Ovary (tissue), 3 donors: ENCODE results near the gene UBE2H.

Experiments used
- EP300 ChIP-seq: sonication (generic); formaldehyde crosslinking; IDR thresholded peaks from one replicate; pipeline ENCODE4 v1.6.1; 2017; ENCODE audit warnings: antibody characterized with exemption
- TF ChIP-seq, protein P1 (sequence below), 3 donors: fragments of 450-650 bp in 2 of 3; fragments of 200-600 bp in 1 of 3; IDR thresholded peaks; one replicate each; pipeline versions ENCODE4 v1.5.1 to v1.8.0; 2016 to 2022; ENCODE audit warnings: antibody characterized with exemption in 3 of 3, mild to moderate bottlenecking in 1 of 3
- donor health status: DM: no; HTN: no; CAD: no.

GRCh38 chr7:129827467-129827990, 125.2 kb downstream of the UBE2H start:
- TF ChIP-seq, protein P1, sequence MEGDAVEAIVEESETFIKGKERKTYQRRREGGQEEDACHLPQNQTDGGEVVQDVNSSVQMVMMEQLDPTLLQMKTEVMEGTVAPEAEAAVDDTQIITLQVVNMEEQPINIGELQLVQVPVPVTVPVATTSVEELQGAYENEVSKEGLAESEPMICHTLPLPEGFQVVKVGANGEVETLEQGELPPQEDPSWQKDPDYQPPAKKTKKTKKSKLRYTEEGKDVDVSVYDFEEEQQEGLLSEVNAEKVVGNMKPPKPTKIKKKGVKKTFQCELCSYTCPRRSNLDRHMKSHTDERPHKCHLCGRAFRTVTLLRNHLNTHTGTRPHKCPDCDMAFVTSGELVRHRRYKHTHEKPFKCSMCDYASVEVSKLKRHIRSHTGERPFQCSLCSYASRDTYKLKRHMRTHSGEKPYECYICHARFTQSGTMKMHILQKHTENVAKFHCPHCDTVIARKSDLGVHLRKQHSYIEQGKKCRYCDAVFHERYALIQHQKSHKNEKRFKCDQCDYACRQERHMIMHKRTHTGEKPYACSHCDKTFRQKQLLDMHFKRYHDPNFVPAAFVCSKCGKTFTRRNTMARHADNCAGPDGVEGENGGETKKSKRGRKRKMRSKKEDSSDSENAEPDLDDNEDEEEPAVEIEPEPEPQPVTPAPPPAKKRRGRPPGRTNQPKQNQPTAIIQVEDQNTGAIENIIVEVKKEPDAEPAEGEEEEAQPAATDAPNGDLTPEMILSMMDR (IDR thresholded peaks at IDR 0.05) = no peak
- TF ChIP-seq EP300 = no peak
